GM12878 (cell line): ENCODE measurements around the gene HLTF. TPM values are rescaled to one million over a fixed set of nuclear protein-coding genes. Genes with fewer than 3 reads are reported as not detected.

Source experiments
- BACH1 ChIP-seq: fragments of 450-650 bp; IDR thresholded peaks from 2 replicates; pipeline ENCODE4 v1.6.1; 2017; ENCODE audit warnings: mild to moderate bottlenecking, borderline replicate concordance
- CBFB ChIP-seq: IDR thresholded peaks from 2 replicates; pipeline ENCODE4 v1.6.1; 2016; ENCODE audit warnings: antibody characterized with exemption, low read depth
- CREM ChIP-seq: IDR thresholded peaks from 2 replicates; pipeline ENCODE4 v1.6.1; 2014; ENCODE audit warnings: antibody characterized with exemption, low read depth
- EGR1 ChIP-seq, 2 experiments: IDR thresholded peaks; 1 replicate in 1 of 2; 2 replicates in 1 of 2; pipeline ENCODE4 v1.6.1; 2011 to 2012; ENCODE audit warnings: low read depth in 2 of 2, low read length in 2 of 2, borderline replicate concordance in 1 of 2, mild to moderate bottlenecking in 1 of 2, moderate library complexity in 1 of 2
- EZH2 ChIP-seq: IDR thresholded peaks from 2 replicates; pipeline ENCODE4 v1.6.1; 2012; ENCODE audit warnings: low read depth, mild to moderate bottlenecking, control low read depth, inconsistent platforms, low read length, borderline replicate concordance; ENCODE audit not compliant: control insufficient read depth
- FOS ChIP-seq: IDR thresholded peaks from 3 replicates; pipeline ENCODE4 v1.6.1; 2011; ENCODE audit warnings: borderline replicate concordance; ENCODE audit not compliant: insufficient read length; ENCODE audit errors: extremely low read depth
- FOXM1 ChIP-seq: IDR thresholded peaks from 2 replicates; pipeline ENCODE4 v1.6.1; 2012; ENCODE audit warnings: low read depth, mild to moderate bottlenecking, inconsistent platforms, low read length, moderate library complexity
- HDAC6 ChIP-seq: fragments of 200-600 bp; sonication (generic); IDR thresholded peaks from one replicate; pipeline ENCODE4 v1.8.0; 2017; ENCODE audit warnings: antibody characterized with exemption; ENCODE audit not compliant: unreplicated experiment
- JUNB ChIP-seq: IDR thresholded peaks from 2 replicates; pipeline ENCODE4 v1.6.1; 2016; ENCODE audit warnings: antibody characterized with exemption, mild to moderate bottlenecking
- MEF2B ChIP-seq: fragments of 450-650 bp; IDR thresholded peaks from 2 replicates; pipeline ENCODE4 v1.6.1; 2018; ENCODE audit warnings: mild to moderate bottlenecking, moderate library complexity; ENCODE audit not compliant: partially characterized antibody, poor library complexity, severe bottlenecking
- MTA3 ChIP-seq: IDR thresholded peaks from 2 replicates; pipeline ENCODE4 v1.6.1; 2012; ENCODE audit warnings: low read length, inconsistent platforms, borderline replicate concordance
- MYB ChIP-seq: fragments of 150-350 bp; IDR thresholded peaks from 2 replicates; pipeline ENCODE4 v1.6.1; 2014; ENCODE audit warnings: mild to moderate bottlenecking, low read depth, low read length, borderline replicate concordance
- PAX8 ChIP-seq: fragments of 450-650 bp; IDR thresholded peaks from 2 replicates; pipeline ENCODE4 v1.6.1; 2017; ENCODE audit warnings: mild to moderate bottlenecking, moderate library complexity
- RCOR1 ChIP-seq: conservative IDR thresholded peaks from 2 replicates; pipeline ENCODE4 v1.6.1; 2012; ENCODE audit warnings: low read depth, low read length, improper control_type of control experiment
- SMARCA5 ChIP-seq: fragments of 450-650 bp; IDR thresholded peaks from 2 replicates; pipeline ENCODE4 v1.6.1; 2017; ENCODE audit warnings: mild to moderate bottlenecking
- SREBF1 ChIP-seq: IDR thresholded peaks from 2 replicates; pipeline ENCODE4 v1.6.1; 2012; ENCODE audit warnings: mild to moderate bottlenecking, low read length
- TAF1 ChIP-seq: IDR thresholded peaks from 2 replicates; pipeline ENCODE4 v1.6.1; 2011; ENCODE audit warnings: mild to moderate bottlenecking, low read depth, low read length, borderline replicate concordance
- TCF12 ChIP-seq: IDR thresholded peaks from 2 replicates; pipeline ENCODE4 v1.6.1; 2011; ENCODE audit warnings: low read depth, mild to moderate bottlenecking, low read length
- TCF7 ChIP-seq: IDR thresholded peaks from 2 replicates; pipeline ENCODE4 v1.6.1; 2014; ENCODE audit warnings: antibody characterized with exemption, borderline replicate concordance
- YY1 ChIP-seq: IDR thresholded peaks from 2 replicates; pipeline ENCODE4 v1.6.1; 2011; ENCODE audit warnings: low read depth, mild to moderate bottlenecking, low read length
- polyA plus RNA-seq, 11 experiments: library from polyadenylated mRNA; depleted of rRNA in 4 of 11; unstranded in 6 of 11; stranded (reverse) in 5 of 11; fragments of >200 nt; fragmentation: Nextera tagmentation in 4 of 11; fragmentation: Illumina TruSeq in 1 of 11; extraction: Ambion mirVana in 4 of 11; extraction: Trizol in 1 of 11; gene quantifications; 1 replicate in 1 of 11; 2 replicates in 10 of 11; pipeline versions ENCODE4 v1.2.1 to v1.2.3, GENCODE V29; 2011 to 2016; ENCODE audit warnings: inconsistent platforms in 2 of 11, missing spikeins in 2 of 11, low read depth in 1 of 11
- total RNA-seq, 4 experiments: library from RNA; depleted of rRNA in 3 of 4; stranded (reverse); fragments of >200 nt in 3 of 4; fragmentation: Illumina TruSeq in 1 of 4; extraction: Trizol in 1 of 4; gene quantifications; 2 replicates each; pipeline versions ENCODE4 v1.2.1 to v1.2.3, GENCODE V29; 2013 to 2021
- TF ChIP-seq, protein P1 (sequence below): fragments of 450-650 bp; IDR thresholded peaks from 2 replicates; pipeline ENCODE4 v1.6.1; 2017; ENCODE audit warnings: antibody characterized with exemption, mild to moderate bottlenecking, moderate library complexity
- TF ChIP-seq, protein P2 (sequence below): fragments of 450-650 bp; IDR thresholded peaks from 2 replicates; pipeline ENCODE4 v1.6.1; 2018; ENCODE audit warnings: mild to moderate bottlenecking, low read depth, moderate library complexity; ENCODE audit not compliant: partially characterized antibody
- TF ChIP-seq, protein P3 (sequence below): fragments of 450-650 bp; IDR thresholded peaks from 2 replicates; pipeline ENCODE4 v1.6.1; 2017; ENCODE audit warnings: mild to moderate bottlenecking, low read depth, inconsistent platforms; ENCODE audit not compliant: poor library complexity, severe bottlenecking

Gene HLTF
- total and polyA plus RNA-seq, 10 of the 15 experiments (the other 5 are each of a cell fraction or from before 2014, with no cell fraction given): 13.7 to 50.4 (median 31.7) TPM

DNA sequence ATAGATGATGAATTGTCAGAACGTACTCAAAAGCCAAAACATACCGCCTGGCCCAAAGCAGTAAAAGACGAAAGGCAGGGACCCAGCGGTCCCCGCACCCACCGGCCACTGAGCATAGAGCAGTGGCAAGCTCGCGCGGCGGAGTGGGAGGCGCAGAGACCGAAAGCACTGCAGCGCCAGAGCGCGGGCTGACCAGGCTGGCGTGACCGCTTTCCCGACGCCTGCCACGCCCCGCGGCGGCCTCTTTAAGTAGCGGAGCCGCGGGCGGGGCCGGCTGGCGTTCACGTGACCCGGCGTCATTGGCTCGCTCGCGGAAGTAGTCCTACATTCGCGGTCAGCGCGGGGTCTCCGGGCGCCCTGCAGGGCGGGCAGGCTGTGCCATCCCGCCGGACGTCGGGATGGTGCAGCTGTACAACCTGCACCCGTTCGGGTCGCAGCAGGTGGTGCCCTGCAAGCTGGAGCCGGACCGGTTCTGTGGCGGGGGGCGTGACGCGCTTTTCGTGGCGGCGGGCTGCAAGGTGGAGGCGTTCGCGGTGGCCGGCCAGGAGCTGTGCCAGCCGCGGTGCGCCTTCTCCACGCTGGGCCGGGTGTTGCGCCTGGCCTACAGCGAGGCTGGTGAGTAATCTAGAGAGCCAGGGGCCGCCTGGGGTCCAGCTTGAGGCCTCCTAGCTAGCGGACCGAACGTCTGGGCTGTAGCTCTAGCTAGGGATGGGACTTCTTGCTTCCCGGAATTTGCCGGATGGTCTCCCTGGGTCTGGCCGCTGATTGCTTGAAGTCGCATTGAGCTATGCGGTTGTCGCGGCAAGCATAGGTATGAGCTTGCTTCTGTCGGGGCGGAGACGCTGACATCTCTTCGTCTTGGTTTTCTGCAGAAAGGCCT, 43.2 kb upstream of the HLTF start, which contains the start of gene HPS3 (continued):
- TF ChIP-seq, protein P1, sequence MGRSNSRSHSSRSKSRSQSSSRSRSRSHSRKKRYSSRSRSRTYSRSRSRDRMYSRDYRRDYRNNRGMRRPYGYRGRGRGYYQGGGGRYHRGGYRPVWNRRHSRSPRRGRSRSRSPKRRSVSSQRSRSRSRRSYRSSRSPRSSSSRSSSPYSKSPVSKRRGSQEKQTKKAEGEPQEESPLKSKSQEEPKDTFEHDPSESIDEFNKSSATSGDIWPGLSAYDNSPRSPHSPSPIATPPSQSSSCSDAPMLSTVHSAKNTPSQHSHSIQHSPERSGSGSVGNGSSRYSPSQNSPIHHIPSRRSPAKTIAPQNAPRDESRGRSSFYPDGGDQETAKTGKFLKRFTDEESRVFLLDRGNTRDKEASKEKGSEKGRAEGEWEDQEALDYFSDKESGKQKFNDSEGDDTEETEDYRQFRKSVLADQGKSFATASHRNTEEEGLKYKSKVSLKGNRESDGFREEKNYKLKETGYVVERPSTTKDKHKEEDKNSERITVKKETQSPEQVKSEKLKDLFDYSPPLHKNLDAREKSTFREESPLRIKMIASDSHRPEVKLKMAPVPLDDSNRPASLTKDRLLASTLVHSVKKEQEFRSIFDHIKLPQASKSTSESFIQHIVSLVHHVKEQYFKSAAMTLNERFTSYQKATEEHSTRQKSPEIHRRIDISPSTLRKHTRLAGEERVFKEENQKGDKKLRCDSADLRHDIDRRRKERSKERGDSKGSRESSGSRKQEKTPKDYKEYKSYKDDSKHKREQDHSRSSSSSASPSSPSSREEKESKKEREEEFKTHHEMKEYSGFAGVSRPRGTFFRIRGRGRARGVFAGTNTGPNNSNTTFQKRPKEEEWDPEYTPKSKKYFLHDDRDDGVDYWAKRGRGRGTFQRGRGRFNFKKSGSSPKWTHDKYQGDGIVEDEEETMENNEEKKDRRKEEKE: no peak
- TF ChIP-seq CREM: peak; percentile 71; the same call in 1 of the 2 replicates
- TF ChIP-seq, protein P2, sequence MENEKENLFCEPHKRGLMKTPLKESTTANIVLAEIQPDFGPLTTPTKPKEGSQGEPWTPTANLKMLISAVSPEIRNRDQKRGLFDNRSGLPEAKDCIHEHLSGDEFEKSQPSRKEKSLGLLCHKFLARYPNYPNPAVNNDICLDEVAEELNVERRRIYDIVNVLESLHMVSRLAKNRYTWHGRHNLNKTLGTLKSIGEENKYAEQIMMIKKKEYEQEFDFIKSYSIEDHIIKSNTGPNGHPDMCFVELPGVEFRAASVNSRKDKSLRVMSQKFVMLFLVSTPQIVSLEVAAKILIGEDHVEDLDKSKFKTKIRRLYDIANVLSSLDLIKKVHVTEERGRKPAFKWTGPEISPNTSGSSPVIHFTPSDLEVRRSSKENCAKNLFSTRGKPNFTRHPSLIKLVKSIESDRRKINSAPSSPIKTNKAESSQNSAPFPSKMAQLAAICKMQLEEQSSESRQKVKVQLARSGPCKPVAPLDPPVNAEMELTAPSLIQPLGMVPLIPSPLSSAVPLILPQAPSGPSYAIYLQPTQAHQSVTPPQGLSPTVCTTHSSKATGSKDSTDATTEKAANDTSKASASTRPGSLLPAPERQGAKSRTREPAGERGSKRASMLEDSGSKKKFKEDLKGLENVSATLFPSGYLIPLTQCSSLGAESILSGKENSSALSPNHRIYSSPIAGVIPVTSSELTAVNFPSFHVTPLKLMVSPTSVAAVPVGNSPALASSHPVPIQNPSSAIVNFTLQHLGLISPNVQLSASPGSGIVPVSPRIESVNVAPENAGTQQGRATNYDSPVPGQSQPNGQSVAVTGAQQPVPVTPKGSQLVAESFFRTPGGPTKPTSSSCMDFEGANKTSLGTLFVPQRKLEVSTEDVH: no peak
- TF ChIP-seq FOXM1: no peak; the same call in 1 of the 2 replicates
- TF ChIP-seq FOS: no peak
- TF ChIP-seq EZH2: no peak
- peak; percentile 67 for TF ChIP-seq BACH1
- TF ChIP-seq MYB: no peak
- TF ChIP-seq TCF12: peak; percentile 45; the same call in 1 of the 2 replicates
- peak; percentile 57; the same call in 1 of the 2 replicates for TF ChIP-seq CBFB
- no peak for TF ChIP-seq TAF1
- peak; percentile 67 for TF ChIP-seq HDAC6
- no peak for TF ChIP-seq JUNB
- TF ChIP-seq RCOR1: 0 out of 2 replicates have a peak, but pooled peaks have one; percentile 27
- no peak for TF ChIP-seq TCF7
- TF ChIP-seq EGR1 (IDR thresholded peaks at IDR 0.05; ENCODE audit: borderline replicate concordance in 1 of 2, low read depth in 2 of 2, low read length in 2 of 2): no peak
- TF ChIP-seq MEF2B: no peak
- TF ChIP-seq SREBF1: no peak
- 0 out of 2 replicates have a peak, but pooled peaks have one; percentile 45 for TF ChIP-seq YY1
- TF ChIP-seq SMARCA5: peak; percentile 78
- TF ChIP-seq PAX8: no peak
- no peak for TF ChIP-seq MTA3
- TF ChIP-seq, protein P3, sequence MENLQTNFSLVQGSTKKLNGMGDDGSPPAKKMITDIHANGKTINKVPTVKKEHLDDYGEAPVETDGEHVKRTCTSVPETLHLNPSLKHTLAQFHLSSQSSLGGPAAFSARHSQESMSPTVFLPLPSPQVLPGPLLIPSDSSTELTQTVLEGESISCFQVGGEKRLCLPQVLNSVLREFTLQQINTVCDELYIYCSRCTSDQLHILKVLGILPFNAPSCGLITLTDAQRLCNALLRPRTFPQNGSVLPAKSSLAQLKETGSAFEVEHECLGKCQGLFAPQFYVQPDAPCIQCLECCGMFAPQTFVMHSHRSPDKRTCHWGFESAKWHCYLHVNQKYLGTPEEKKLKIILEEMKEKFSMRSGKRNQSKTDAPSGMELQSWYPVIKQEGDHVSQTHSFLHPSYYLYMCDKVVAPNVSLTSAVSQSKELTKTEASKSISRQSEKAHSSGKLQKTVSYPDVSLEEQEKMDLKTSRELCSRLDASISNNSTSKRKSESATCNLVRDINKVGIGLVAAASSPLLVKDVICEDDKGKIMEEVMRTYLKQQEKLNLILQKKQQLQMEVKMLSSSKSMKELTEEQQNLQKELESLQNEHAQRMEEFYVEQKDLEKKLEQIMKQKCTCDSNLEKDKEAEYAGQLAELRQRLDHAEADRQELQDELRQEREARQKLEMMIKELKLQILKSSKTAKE: no peak
